HepG2 (cell line): Measurements from ENCODE around the gene PIK3R5. TPM values are rescaled to one million over a fixed set of nuclear protein-coding genes. Genes with fewer than 3 reads are reported as not detected.

Experiments used
- ATAC-seq: fragments of 200-7000 bp; cut with Tn5 transposase; 3 replicates; pipeline ENCODE4 v1.9.1; 2020; ENCODE audit warnings: mild to moderate bottlenecking, moderate library complexity
- BruUV-seq: library from RNA; stranded (reverse); fragments of 400-500 nt; replicated peaks from 2 replicates; lab custom pipeline; 2021; lab: Mats Ljungman, UMichigan
- CTCF ChIA-PET: fragments of 300-600 bp; formaldehyde crosslinking; extraction: SDS; loops from one replicate; lab custom pipeline; 2021; ENCODE audit warnings: low total read pairs, inconsistent platforms, low intra/inter-chr PET ratio; lab: Yijun Ruan, JAX
- POLR2A ChIA-PET: fragments of 350-600 bp; sonication (Branson Sonifier 250); formaldehyde crosslinking; loops from one replicate; lab custom pipeline; 2020; ENCODE audit warnings: antibody characterized with exemption, inconsistent platforms; lab: Yijun Ruan, JAX
- DNase-seq: peaks from one replicate; pipeline ENCODE4 v3.0.0-alpha.2; 2015; ENCODE audit warnings: low spot score
- FAIRE-seq: peaks from 3 replicates; lab custom pipeline; 2011; peaks lifted over from hg19 to GRCh38; lab: Jason Lieb, UNC
- H2AFZ ChIP-seq: one replicate; pipeline ENCODE4 v1.6.1; 2011; ENCODE audit warnings: low read length, inconsistent platforms
- H3K27ac ChIP-seq: fragments of 300-600 bp; 3 replicates; pipeline ENCODE4 v1.8.0; 2011; ENCODE audit warnings: mixed run types, mild to moderate bottlenecking, mixed read lengths, low read length, inconsistent platforms; ENCODE audit not compliant: insufficient read depth; ENCODE audit errors: extremely low read length
- H3K27me3 ChIP-seq, 2 experiments: fragments of 200-600 bp in 1 of 2; 2 replicates in 1 of 2; 3 replicates in 1 of 2; pipeline versions ENCODE4 v1.6.0 to v1.8.0; 2011; ENCODE audit warnings: low read length in 2 of 2, mild to moderate bottlenecking in 2 of 2, moderate library complexity in 2 of 2, inconsistent platforms in 1 of 2; ENCODE audit not compliant: insufficient read depth in 2 of 2, control insufficient read depth in 1 of 2
- H3K36me3 ChIP-seq, 2 experiments: fragments of 200-600 bp in 1 of 2; replicated peaks in 1 of 2; 2 replicates in 1 of 2; 3 replicates in 1 of 2; pipeline versions ENCODE4 v1.5.1 to v1.8.0; 2011; ENCODE audit warnings: low read length in 2 of 2, inconsistent platforms in 1 of 2; ENCODE audit not compliant: insufficient read depth in 2 of 2, control insufficient read depth in 1 of 2
- H3K4me1 ChIP-seq: 2 replicates; pipeline ENCODE4 v1.5.1; 2012; ENCODE audit warnings: low read length, inconsistent platforms; ENCODE audit not compliant: insufficient read depth
- H3K4me2 ChIP-seq: 2 replicates; pipeline ENCODE4 v1.6.0; 2011; ENCODE audit warnings: low read depth, low read length, inconsistent platforms
- H3K4me3 ChIP-seq, 3 experiments: fragments of 200-600 bp in 1 of 3; sonication (generic), shearing (Covaris generic) in 1 of 3; replicated peaks in 1 of 3; 2 replicates each; pipeline ENCODE4 v1.5.1; 2011 to 2016; ENCODE audit warnings: low read length in 3 of 3, inconsistent platforms in 2 of 3, low read depth in 2 of 3, mild to moderate bottlenecking in 2 of 3, control low read depth in 1 of 3, mixed read lengths in 1 of 3; ENCODE audit not compliant: insufficient read depth in 1 of 3
- H3K79me2 ChIP-seq: one replicate; pipeline ENCODE4 v1.6.1; 2011; ENCODE audit warnings: low read length, inconsistent platforms; ENCODE audit not compliant: insufficient read depth
- H3K9ac ChIP-seq: 2 replicates; pipeline ENCODE4 v1.6.0; 2011; ENCODE audit warnings: mild to moderate bottlenecking, low read depth, low read length, inconsistent platforms; ENCODE audit not compliant: insufficient read depth
- H3K9me3 ChIP-seq: 2 replicates; pipeline ENCODE4 v1.5.1; 2012; ENCODE audit warnings: mild to moderate bottlenecking, low read length
- H4K20me1 ChIP-seq: 2 replicates; pipeline ENCODE4 v1.6.0; 2011; ENCODE audit warnings: inconsistent platforms, mild to moderate bottlenecking, low read length, moderate library complexity; ENCODE audit not compliant: insufficient read depth
- FIP1L1 ChIP-seq: fragments of 200-400 bp; formaldehyde crosslinking; IDR thresholded peaks from 2 replicates; pipeline ENCODE4 v1.6.1; 2018; ENCODE audit warnings: low read depth, mild to moderate bottlenecking, low read length, moderate library complexity, borderline replicate concordance; ENCODE audit not compliant: insufficient read depth
- LCORL ChIP-seq, 2 experiments: fragments of 450-650 bp in 1 of 2; sonication (generic) in 1 of 2; formaldehyde crosslinking in 1 of 2; IDR thresholded peaks; 2 replicates each; pipeline versions ENCODE4 v1.5.0 to v1.6.1; 2017 to 2020; ENCODE audit warnings: antibody characterized with exemption in 1 of 2, missing genetic modification reagents in 1 of 2
- MXD4 ChIP-seq: IDR thresholded peaks from 2 replicates; pipeline ENCODE4 v1.6.1; 2016; ENCODE audit warnings: mild to moderate bottlenecking, missing biosample characterization, missing genetic modification reagents
- NR2F1 ChIP-seq, 2 experiments: fragments of 450-650 bp in 1 of 2; formaldehyde crosslinking in 1 of 2; IDR thresholded peaks; 2 replicates each; pipeline versions ENCODE4 v1.5.0 to v1.6.1; 2016 to 2020; ENCODE audit warnings: mild to moderate bottlenecking in 1 of 2, missing compliant biosample characterization in 1 of 2, missing genetic modification reagents in 1 of 2, moderate library complexity in 1 of 2
- RERE ChIP-seq: IDR thresholded peaks from 2 replicates; pipeline ENCODE4 v1.6.1; 2016; ENCODE audit warnings: low read depth, missing genetic modification reagents, missing compliant biosample characterization
- RNF2 ChIP-seq: fragments of 450-650 bp; conservative IDR thresholded peaks from 2 replicates; pipeline ENCODE4 v1.6.1; 2016; ENCODE audit warnings: low read depth
- SP140L ChIP-seq: sonication (generic); formaldehyde crosslinking; IDR thresholded peaks from 2 replicates; pipeline ENCODE4 v1.4.0; 2020; ENCODE audit warnings: missing genetic modification reagents, borderline replicate concordance
- ZBTB33 ChIP-seq: sonication (generic); formaldehyde crosslinking; IDR thresholded peaks from 2 replicates; pipeline ENCODE4 v1.4.0; 2020; ENCODE audit warnings: missing genetic modification reagents
- WGBS: methylation state at CpG from one replicate; pipeline ENCODE4 v1.1.6; 2017; ENCODE audit warnings: low lambda C conversion rate; 5-methylcytosine and 5-hydroxymethylcytosine counted together
- in situ Hi-C: cut with HindIII; loops from 2 replicates; pipeline ENCODE4 v1.10.0; 2017; ENCODE audit warnings: low pct_unique_long_range_greater_than_20kb; ENCODE audit not compliant: extremely low pct_ligation_motif_present
- intact Hi-C: fragments of 100-400 bp; cut with micrococcal nuclease; formaldehyde crosslinking; loops from one replicate; pipeline ENCODE4 v1.10.0; 2022; ENCODE audit not compliant: unreplicated experiment
- polyA plus RNA-seq, 8 experiments: library from polyadenylated mRNA; depleted of rRNA in 3 of 8; stranded (reverse) in 7 of 8; unstranded in 1 of 8; fragments of >200 nt; fragmentation: Illumina TruSeq in 4 of 8; extraction: Trizol in 4 of 8; gene quantifications; 2 replicates each; pipeline versions ENCODE4 v1.2.1 to v1.2.3, GENCODE V29; 2011 to 2016; ENCODE audit warnings: low read depth in 4 of 8, missing spikeins in 1 of 8, mixed read lengths in 1 of 8; ENCODE audit not compliant: insufficient read depth in 1 of 8
- total RNA-seq, 5 experiments: library from RNA; depleted of rRNA; stranded (reverse); fragments of >200 nt; fragmentation: Illumina TruSeq; extraction: Trizol; gene quantifications; 2 replicates each; pipeline ENCODE4 v1.2.3, GENCODE V29; 2016; ENCODE audit warnings: low read depth in 1 of 5

The PIK3R5 gene
- total and polyA plus RNA-seq, 2 of the 13 experiments (the other 11 are each of a cell fraction or from before 2014, with no cell fraction given), result not detected

GRCh38 chr17:8865385-8865784, 100.1 kb downstream of the PIK3R5 start (continued):
- no peak for TF ChIP-seq RERE (CRISPR knock-in tag)
- no peak for TF ChIP-seq LCORL (IDR thresholded peaks at IDR 0.05)
- no peak for TF ChIP-seq LCORL (CRISPR knock-in tag; IDR thresholded peaks at IDR 0.05)
- TF ChIP-seq SP140L (CRISPR knock-in tag), result no peak

GRCh38 chr17:8862213-8863056, 103.1 kb downstream of the PIK3R5 start:
- DNase-seq (no peak), ATAC-seq (no peak), FAIRE-seq (no peak)
- in situ Hi-C loops (no loop called here), intact Hi-C loops (no loop called here)
- H3K27ac ChIP-seq, result no peak overlapping the region
- ChIA-PET CTCF (no interaction called here), POLR2A (no interaction called here)
- H4K20me1 ChIP-seq, result no peaks in the 10 kb centered on the region
- 32% methylated on average over 6 of the region's 9 CpGs for WGBS
- no peak overlapping the region for H2AFZ ChIP-seq
- no peaks in the 10 kb centered on the region for H3K9me3 ChIP-seq
- H3K36me3 ChIP-seq, result no peaks in the 10 kb centered on the region
- no peaks in the 10 kb centered on the region for H3K79me2 ChIP-seq
- no peak overlapping the region for H3K9ac ChIP-seq
- peaks cover 19% of the 10 kb centered on the region for H3K4me1 ChIP-seq
- no TSS peak for BruUV-seq
- TF ChIP-seq MXD4 (CRISPR knock-in tag), result no peak
- TF ChIP-seq FIP1L1, result no peak
- TF ChIP-seq RNF2, result no peak
- no peak for TF ChIP-seq NR2F1 (CRISPR knock-in tag; IDR thresholded peaks at IDR 0.05)
- TF ChIP-seq ZBTB33 (CRISPR knock-in tag), result no peak
- H3K27me3 ChIP-seq, result peaks cover 5 to 11% of the 10 kb centered on the region in 2 experiments; a peak in 4 of 5 replicates
- H3K4me2 ChIP-seq, result no peak overlapping the region
- no peak overlapping the region for H3K4me3 ChIP-seq
